ENCODE measurements around the gene GATAD2A. TPM values are rescaled to one million over a fixed set of nuclear protein-coding genes. Genes with fewer than 3 reads are reported as not detected.

The GATAD2A gene
- total and polyA plus RNA-seq, 4 donors = 7.1 to 23.7 (median 18.2) TPM

GRCh38 chr19:19475849-19476828 is 70.7 kb downstream of the GATAD2A start:
- Histone ChIP-seq H3K4me1 (ENCODE audit: control insufficient read depth in 4 of 4, insufficient read depth in 4 of 4, low read length in 3 of 4) (peaks cover 4 to 14% (median 11%) of the 10 kb centered on the region in 4 donors), H3K9ac (ENCODE audit: low read depth in 1 of 2, low read length in 2 of 2) (no peak overlapping the region), H3K36me3 (ENCODE audit: control insufficient read depth in 4 of 4, insufficient read depth in 3 of 4, low read depth in 1 of 4, low read length in 3 of 4) (peaks cover 0 to 12% (median 0%) of the 10 kb centered on the region in 4 donors), H3K9me3 (ENCODE audit: control insufficient read depth in 4 of 4, low read length in 3 of 4) (no peaks in the 10 kb centered on the region), H3K27ac (ENCODE audit: low read depth in 1 of 2, low read length in 2 of 2) (no peak overlapping the region), H3K27me3 (ENCODE audit: control insufficient read depth in 4 of 4, insufficient read depth in 4 of 4, low read length in 3 of 4) (no peaks in the 10 kb centered on the region), H3K4me3 (ENCODE audit: low read depth in 1 of 3, low read length in 3 of 3) (no peak overlapping the region)
- TF ChIP-seq JUND (IDR thresholded peaks at IDR 0.05) = no peak
- peak; percentile 28 for TF ChIP-seq CTCF (IDR thresholded peaks at IDR 0.05; ENCODE audit: low read depth, low read length, missing input control)
- peak; percentile 57 to 69 for TF ChIP-seq RAD21 (IDR thresholded peaks at IDR 0.05)
- WGBS = 82% methylated on average over 19 of the region's 19 CpGs
- DNase-seq (ENCODE audit: low spot score) = no peak

- Histone ChIP-seq H3K27ac (ENCODE audit: low read depth in 1 of 2, low read length in 2 of 2) (no peak overlapping the region), H3K36me3 (ENCODE audit: control insufficient read depth in 4 of 4, insufficient read depth in 3 of 4, low read depth in 1 of 4, low read length in 3 of 4) (peaks cover 0 to 12% (median 0%) of the 10 kb centered on the region in 4 donors), H3K4me1 (ENCODE audit: control insufficient read depth in 4 of 4, insufficient read depth in 4 of 4, low read length in 3 of 4) (peaks cover 4 to 8% (median 6%) of the 10 kb centered on the region in 4 donors), H3K9ac (ENCODE audit: low read depth in 1 of 2, low read length in 2 of 2) (no peak overlapping the region), H3K9me3 (ENCODE audit: control insufficient read depth in 4 of 4, low read length in 3 of 4) (no peaks in the 10 kb centered on the region), H3K4me3 (ENCODE audit: low read depth in 1 of 3, low read length in 3 of 3) (no peak overlapping the region), H3K27me3 (ENCODE audit: control insufficient read depth in 4 of 4, insufficient read depth in 4 of 4, low read length in 3 of 4) (no peaks in the 10 kb centered on the region)
- WGBS = 72% methylated on average over 10 of the region's 10 CpGs
- peak; percentile 37 for TF ChIP-seq YY1 (IDR thresholded peaks at IDR 0.05)
- no peak for TF ChIP-seq GABPA (IDR thresholded peaks at IDR 0.05 in 1 of 2, conservative IDR thresholded peaks at IDR 0.05 in 1 of 2)
- no peak for DNase-seq (ENCODE audit: low spot score)
Measured at GRCh38 chr19:19477705-19478383, 72.4 kb downstream of the GATAD2A start.

- H3K27ac ChIP-seq (ENCODE audit: low read depth in 1 of 2, low read length in 2 of 2) = no peak overlapping the region
- WGBS = 82% methylated on average over 5 of the region's 5 CpGs
- DNase-seq (ENCODE audit: low spot score) = no peak
- TF ChIP-seq HNF4G (IDR thresholded peaks at IDR 0.05) (no peak), RAD21 (IDR thresholded peaks at IDR 0.05) (no peak), CTCF (IDR thresholded peaks at IDR 0.05; ENCODE audit: low read depth, low read length, missing input control) (no peak), REST (IDR thresholded peaks at IDR 0.05) (no peak), ATF3 (IDR thresholded peaks at IDR 0.05) (no peak), ZBTB33 (IDR thresholded peaks at IDR 0.05) (no peak), EGR1 (IDR thresholded peaks at IDR 0.05; ENCODE audit: low read depth in 2 of 2) (no peak), MAX (IDR thresholded peaks at IDR 0.05) (no peak), FOXA2 (IDR thresholded peaks at IDR 0.05) (no peak), GABPA (IDR thresholded peaks at IDR 0.05 in 1 of 2, conservative IDR thresholded peaks at IDR 0.05 in 1 of 2) (no peak), FOXA1 (IDR thresholded peaks at IDR 0.05) (no peak), JUND (IDR thresholded peaks at IDR 0.05) (no peak), RXRA (IDR thresholded peaks at IDR 0.05) (no peak)
Measured at GRCh38 chr19:19480688-19481087, 75.2 kb downstream of the GATAD2A start.

More at GRCh38 chr19:19480688-19481087, 75.2 kb downstream of the GATAD2A start:
- Histone ChIP-seq H3K9ac (ENCODE audit: low read depth in 1 of 2, low read length in 2 of 2) (no peak overlapping the region), H3K4me1 (ENCODE audit: control insufficient read depth in 4 of 4, insufficient read depth in 4 of 4, low read length in 3 of 4) (peaks cover 4 to 8% (median 6%) of the 10 kb centered on the region in 4 donors), H3K4me3 (ENCODE audit: low read depth in 1 of 3, low read length in 3 of 3) (no peak overlapping the region), H3K9me3 (ENCODE audit: control insufficient read depth in 4 of 4, low read length in 3 of 4) (no peaks in the 10 kb centered on the region), H3K36me3 (ENCODE audit: control insufficient read depth in 4 of 4, insufficient read depth in 3 of 4, low read depth in 1 of 4, low read length in 3 of 4) (peaks cover 0 to 4% (median 0%) of the 10 kb centered on the region in 4 donors), H3K27me3 (ENCODE audit: control insufficient read depth in 4 of 4, insufficient read depth in 4 of 4, low read length in 3 of 4) (no peaks in the 10 kb centered on the region)
